ENCODE results near the gene DEGS1. TPM values are rescaled to one million over a fixed set of nuclear protein-coding genes. Genes with fewer than 3 reads are reported as not detected.

DEGS1 gene
- total and polyA plus RNA-seq, 10 of the 15 experiments (the other 5 are each of a cell fraction or from before 2014, with no cell fraction given): 16.5 to 133 (median 46.0) TPM

GRCh38 chr1:224237119-224237881 is 54.3 kb downstream of the DEGS1 start:
- RAD21 ChIA-PET (ENCODE audit: unreplicated experiment): interaction anchor here (1.1 kb wide), 1 partner anchor 121 kb away, joined by 3 read pairs; no protein-coding TSS in a partner anchor
- CTCF ChIA-PET: interaction anchor here (1.2 kb wide), 1 partner anchor 38 kb away, joined by 3 read pairs; no protein-coding TSS in a partner anchor
- Histone ChIP-seq H3K4me1 (ENCODE audit: control insufficient read depth, insufficient read depth, low read length) (no peaks in the 10 kb centered on the region), H3K27me3 (replicated peaks in 1 of 2; ENCODE audit: control insufficient read depth in 2 of 2, insufficient read depth in 2 of 2, low read length in 1 of 2) (no peaks in the 10 kb centered on the region), H3K9ac (ENCODE audit: control insufficient read depth, insufficient read depth, low read length) (no peak overlapping the region), H3K9me3 (replicated peaks; ENCODE audit: control insufficient read depth, insufficient read depth, low read length) (no peaks in the 10 kb centered on the region), H3K4me3 (no peak overlapping the region), H3K27ac (ENCODE audit: control insufficient read depth, insufficient read depth) (no peak overlapping the region), H3K36me3 (ENCODE audit: control insufficient read depth in 2 of 2, insufficient read depth in 2 of 2, low read length in 1 of 2) (peaks cover 0 to 6% of the 10 kb centered on the region in 2 experiments), H3K79me2 (ENCODE audit: control insufficient read depth, insufficient read depth, low read length) (no peaks in the 10 kb centered on the region), H3K4me2 (ENCODE audit: control insufficient read depth, insufficient read depth) (no peak overlapping the region), H2AFZ (ENCODE audit: control insufficient read depth, low read depth, low read length) (no peak overlapping the region), H4K20me1 (ENCODE audit: control insufficient read depth, insufficient read depth) (no peaks in the 10 kb centered on the region)
- 88% methylated on average over 7 of the region's 11 CpGs for WGBS (ENCODE audit: insufficient coverage, insufficient replicate concordance, low lambda C conversion rate, missing lambda C conversion rate)
- in situ Hi-C loops (cut with MboI) (no loop called here), intact Hi-C loops (cut with micrococcal nuclease; ENCODE audit: unreplicated experiment) (no loop called here)
- SMC1A ChIA-PET (ENCODE audit: uncharacterized antibody, unreplicated experiment): interaction anchor here (0.6 to 2.0 kb wide), 7 partner anchors 8 to 1656 kb away, joined by 3 to 6 read pairs (median 3); no protein-coding TSS in a partner anchor
- no TSS peak for BruUV-seq (replicated peaks)
- POLR2A ChIA-PET: no interaction called here
- ATAC-seq (no peak), FAIRE-seq (no peak), DNase-seq (ENCODE audit: low read depth, low spot score) (no peak)
- TF ChIP-seq RB1 (IDR thresholded peaks at IDR 0.05; ENCODE audit: borderline replicate concordance): no peak
- no peak for TF ChIP-seq SMC3 (IDR thresholded peaks at IDR 0.05; ENCODE audit: borderline replicate concordance, low read length)
- TF ChIP-seq TBL1XR1 (IDR thresholded peaks at IDR 0.05; ENCODE audit: low read depth, low read length): no peak
- no peak for TF ChIP-seq CBFB (IDR thresholded peaks at IDR 0.05; ENCODE audit: low read depth)
- no peak for TF ChIP-seq STAT1 (conservative IDR thresholded peaks at IDR 0.05)
- no peak for TF ChIP-seq NFYA (IDR thresholded peaks at IDR 0.05; ENCODE audit: borderline replicate concordance, low read depth, low read length)
- TF ChIP-seq SMARCA5 (IDR thresholded peaks at IDR 0.05): no peak
- TF ChIP-seq YBX1 (IDR thresholded peaks at IDR 0.05): no peak
